ENCODE data around the gene PFDN2.

DNA sequence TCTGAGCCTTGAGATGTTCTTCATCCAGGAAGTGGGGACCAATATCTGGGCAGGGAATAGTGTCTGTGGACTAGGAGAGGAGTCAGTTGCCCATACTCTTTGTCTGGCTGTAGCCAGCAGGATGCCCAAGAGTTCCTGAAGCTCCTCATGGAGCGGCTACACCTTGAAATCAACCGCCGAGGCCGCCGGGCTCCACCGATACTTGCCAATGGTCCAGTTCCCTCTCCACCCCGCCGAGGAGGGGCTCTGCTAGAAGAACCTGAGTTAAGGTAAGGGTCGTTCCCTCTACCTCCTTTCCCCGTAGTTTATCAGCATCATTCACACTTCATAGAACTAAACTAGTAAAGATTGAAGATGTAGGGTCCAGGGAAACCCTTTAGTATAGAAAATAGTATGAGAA is 45.0 kb upstream of the PFDN2 start:
- TF ChIP-seq, protein P1, sequence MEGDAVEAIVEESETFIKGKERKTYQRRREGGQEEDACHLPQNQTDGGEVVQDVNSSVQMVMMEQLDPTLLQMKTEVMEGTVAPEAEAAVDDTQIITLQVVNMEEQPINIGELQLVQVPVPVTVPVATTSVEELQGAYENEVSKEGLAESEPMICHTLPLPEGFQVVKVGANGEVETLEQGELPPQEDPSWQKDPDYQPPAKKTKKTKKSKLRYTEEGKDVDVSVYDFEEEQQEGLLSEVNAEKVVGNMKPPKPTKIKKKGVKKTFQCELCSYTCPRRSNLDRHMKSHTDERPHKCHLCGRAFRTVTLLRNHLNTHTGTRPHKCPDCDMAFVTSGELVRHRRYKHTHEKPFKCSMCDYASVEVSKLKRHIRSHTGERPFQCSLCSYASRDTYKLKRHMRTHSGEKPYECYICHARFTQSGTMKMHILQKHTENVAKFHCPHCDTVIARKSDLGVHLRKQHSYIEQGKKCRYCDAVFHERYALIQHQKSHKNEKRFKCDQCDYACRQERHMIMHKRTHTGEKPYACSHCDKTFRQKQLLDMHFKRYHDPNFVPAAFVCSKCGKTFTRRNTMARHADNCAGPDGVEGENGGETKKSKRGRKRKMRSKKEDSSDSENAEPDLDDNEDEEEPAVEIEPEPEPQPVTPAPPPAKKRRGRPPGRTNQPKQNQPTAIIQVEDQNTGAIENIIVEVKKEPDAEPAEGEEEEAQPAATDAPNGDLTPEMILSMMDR (IDR thresholded peaks at IDR 0.05; ENCODE audit: poor library complexity): no peak
- TF ChIP-seq EZH2 (IDR thresholded peaks at IDR 0.05; ENCODE audit: borderline replicate concordance) (no peak), EZH2phosphoT487 (IDR thresholded peaks at IDR 0.05; ENCODE audit: low read depth, severe bottlenecking, unreplicated experiment) (no peak)
